H9 (cell line): Measurements from ENCODE around the gene TRIM9. TPM values are rescaled to one million over a fixed set of nuclear protein-coding genes. Genes with fewer than 3 reads are reported as not detected.

ENCODE experiments used
- DNase-seq: peaks from one replicate; pipeline ENCODE4 v3.0.0-alpha.2; 2017
- H2AFZ ChIP-seq: one replicate; pipeline ENCODE4 v1.6.1; 2013; ENCODE audit warnings: mild to moderate bottlenecking, low read length, control low read depth, moderate library complexity
- H2AK5ac ChIP-seq: 2 replicates; pipeline ENCODE4 v1.6.1; 2013; ENCODE audit warnings: low read length, control low read depth, mixed read lengths; ENCODE audit not compliant: insufficient read length
- H2BK120ac ChIP-seq: one replicate; pipeline ENCODE4 v1.6.1; 2013; ENCODE audit warnings: low read depth, mild to moderate bottlenecking, low read length, control low read depth, inconsistent platforms; ENCODE audit not compliant: poor library complexity, severe bottlenecking
- H2BK12ac ChIP-seq: 2 replicates; pipeline ENCODE4 v1.6.1; 2013; ENCODE audit warnings: low read length, control low read depth, mixed read lengths, low read depth; ENCODE audit not compliant: insufficient read length
- H2BK15ac ChIP-seq: 2 replicates; pipeline ENCODE4 v1.6.1; 2013; ENCODE audit warnings: low read depth, low read length, control low read depth
- H2BK20ac ChIP-seq: one replicate; pipeline ENCODE4 v1.6.1; 2013; ENCODE audit warnings: low read depth, mild to moderate bottlenecking, low read length, control low read depth, inconsistent platforms; ENCODE audit not compliant: poor library complexity, severe bottlenecking
- H2BK5ac ChIP-seq: 2 replicates; pipeline ENCODE4 v1.6.1; 2013; ENCODE audit warnings: low read length, control low read depth, mixed read lengths; ENCODE audit not compliant: insufficient read length
- H3K14ac ChIP-seq: 2 replicates; pipeline ENCODE4 v1.6.1; 2013; ENCODE audit warnings: low read length, control low read depth; ENCODE audit not compliant: insufficient read depth
- H3K18ac ChIP-seq: 2 replicates; pipeline ENCODE4 v1.6.1; 2013; ENCODE audit warnings: low read depth, mild to moderate bottlenecking, mixed read lengths, low read length, control low read depth; ENCODE audit not compliant: insufficient read length
- H3K23ac ChIP-seq: 2 replicates; pipeline ENCODE4 v1.6.1; 2013; ENCODE audit warnings: low read length, control low read depth, mixed read lengths, low read depth; ENCODE audit not compliant: insufficient read length
- H3K23me2 ChIP-seq: 2 replicates; pipeline ENCODE4 v1.6.1; 2013; ENCODE audit warnings: low read depth, mild to moderate bottlenecking, mixed read lengths, low read length, control low read depth; ENCODE audit not compliant: insufficient read length, poor library complexity, severe bottlenecking
- H3K27ac ChIP-seq: 2 replicates; pipeline ENCODE4 v1.5.1; 2013; ENCODE audit warnings: low read length, control low read depth, mixed read lengths, low read depth; ENCODE audit not compliant: insufficient read length
- H3K27me3 ChIP-seq: 2 replicates; pipeline ENCODE4 v1.6.1; 2013; ENCODE audit warnings: low read length, control low read depth, inconsistent platforms; ENCODE audit not compliant: insufficient read depth
- H3K4ac ChIP-seq: 2 replicates; pipeline ENCODE4 v1.6.1; 2013; ENCODE audit warnings: low read depth, mild to moderate bottlenecking, control low read depth, inconsistent platforms, low read length, moderate library complexity
- H3K4me1 ChIP-seq: 2 replicates; pipeline ENCODE4 v1.6.1; 2013; ENCODE audit warnings: low read length, control low read depth, inconsistent platforms; ENCODE audit not compliant: insufficient read depth
- H3K4me2 ChIP-seq: 2 replicates; pipeline ENCODE4 v1.6.1; 2013; ENCODE audit warnings: low read length, control low read depth, mixed read lengths; ENCODE audit not compliant: insufficient read length, insufficient read depth
- H3K56ac ChIP-seq: 2 replicates; pipeline ENCODE4 v1.6.1; 2013; ENCODE audit warnings: low read depth, mild to moderate bottlenecking, mixed read lengths, low read length, control low read depth; ENCODE audit not compliant: insufficient read length
- H3K79me1 ChIP-seq: 2 replicates; pipeline ENCODE4 v1.6.1; 2013; ENCODE audit warnings: low read depth, mild to moderate bottlenecking, moderate library complexity, low read length, control low read depth, inconsistent platforms; ENCODE audit not compliant: insufficient read depth, poor library complexity, severe bottlenecking
- H3K79me2 ChIP-seq: 2 replicates; pipeline ENCODE4 v1.6.1; 2013; ENCODE audit warnings: low read length, control low read depth, inconsistent platforms; ENCODE audit not compliant: insufficient read depth
- H3K9ac ChIP-seq: 2 replicates; pipeline ENCODE4 v1.6.1; 2013; ENCODE audit warnings: low read length, control low read depth, mixed read lengths; ENCODE audit not compliant: insufficient read length; ENCODE audit errors: extremely low read depth
- H3K9me3 ChIP-seq: one replicate; pipeline ENCODE4 v1.6.1; 2013; ENCODE audit warnings: low read depth, low read length, inconsistent platforms; ENCODE audit not compliant: control insufficient read depth
- H3T11ph ChIP-seq: one replicate; pipeline ENCODE4 v1.6.1; 2013; ENCODE audit warnings: mild to moderate bottlenecking, low read length, control low read depth, inconsistent platforms
- H4K20me1 ChIP-seq: one replicate; pipeline ENCODE4 v1.6.1; 2013; ENCODE audit not compliant: control insufficient read depth, insufficient read length, insufficient read depth
- H4K5ac ChIP-seq: 2 replicates; pipeline ENCODE4 v1.6.1; 2013; ENCODE audit warnings: low read depth, mild to moderate bottlenecking, mixed read lengths, low read length, control low read depth; ENCODE audit not compliant: insufficient read length
- H4K8ac ChIP-seq: replicated peaks from 2 replicates; pipeline ENCODE4 v1.6.1; 2013; ENCODE audit warnings: low read length, control low read depth, mixed read lengths, low read depth; ENCODE audit not compliant: insufficient read length
- H4K91ac ChIP-seq: 2 replicates; pipeline ENCODE4 v1.6.1; 2013; ENCODE audit warnings: low read depth, mild to moderate bottlenecking, moderate library complexity, mixed read lengths, low read length, control low read depth; ENCODE audit not compliant: insufficient read length
- H3K27ac Mint-ChIP-seq, 3 experiments: 2 replicates in 2 of 3; 3 replicates in 1 of 3; pipeline ENCODE4 v1.8.0; 2020 to 2021; ENCODE audit warnings: mixed read lengths in 3 of 3, mild to moderate bottlenecking in 1 of 3, moderate library complexity in 1 of 3
- H3K27me3 Mint-ChIP-seq: 2 replicates; pipeline ENCODE4 v1.8.0; 2021; ENCODE audit warnings: low read depth, mild to moderate bottlenecking, moderate library complexity, mixed read lengths
- H3K36me3 Mint-ChIP-seq, 3 experiments: 2 replicates in 2 of 3; 3 replicates in 1 of 3; pipeline ENCODE4 v1.8.0; 2020 to 2021; ENCODE audit warnings: low read depth in 3 of 3, mixed read lengths in 3 of 3; ENCODE audit not compliant: insufficient read depth in 1 of 3
- H3K4me1 Mint-ChIP-seq, 2 experiments: 2 replicates each; pipeline ENCODE4 v1.8.0; 2020; ENCODE audit warnings: mixed read lengths in 2 of 2
- H3K4me3 Mint-ChIP-seq, 2 experiments: 2 replicates in 1 of 2; 3 replicates in 1 of 2; pipeline ENCODE4 v1.8.0; 2020 to 2021; ENCODE audit warnings: mild to moderate bottlenecking in 2 of 2, mixed read lengths in 2 of 2, moderate library complexity in 1 of 2
- H3K9me3 Mint-ChIP-seq, 2 experiments: 2 replicates in 1 of 2; 3 replicates in 1 of 2; pipeline ENCODE4 v1.8.0; 2020; ENCODE audit warnings: mild to moderate bottlenecking in 2 of 2, mixed read lengths in 2 of 2, moderate library complexity in 1 of 2
- CTCF ChIP-seq: fragments of 200-600 bp; sonication (generic); conservative IDR thresholded peaks from 3 replicates; pipeline ENCODE4 v1.8.0; 2021; ENCODE audit warnings: antibody characterized with exemption, mild to moderate bottlenecking
- WGBS: extraction: QIAGEN DNeasy Blood & Tissue Kit; methylation state at CpG from one replicate; pipeline ENCODE4 v1.1.7; 2013; ENCODE audit warnings: missing lambda C conversion rate, low lambda C conversion rate, mixed read lengths; ENCODE audit not compliant: insufficient read length; ENCODE audit errors: extremely low coverage; 5-methylcytosine and 5-hydroxymethylcytosine counted together
- total RNA-seq: library from RNA; stranded (reverse); gene quantifications from 2 replicates; pipeline ENCODE4 v1.2.1, GENCODE V29; 2021

TRIM9 gene
- total RNA-seq, 1 experiment from 2014 or later: 0.98 TPM

GRCh38 chr14:50979941-50980850 is 114.7 kb downstream of the TRIM9 start:
- H3K27me3 Mint-ChIP-seq: peaks cover 3% of the 10 kb centered on the region
- Histone ChIP-seq H3K9me3 (no peaks in the 10 kb centered on the region), H3K27me3 (no peaks in the 10 kb centered on the region; the same call in 1 of the 2 replicates), H2BK12ac (no peak overlapping the region), H3K18ac (no peak overlapping the region), H4K20me1 (no peaks in the 10 kb centered on the region), H3K79me1 (no peaks in the 10 kb centered on the region), H3K4me1 (no peaks in the 10 kb centered on the region; the same call in 1 of the 2 replicates), H4K5ac (no peak overlapping the region), H3K4me2 (no peak overlapping the region), H4K91ac (no peak overlapping the region), H4K8ac (no peak overlapping the region), H2BK20ac (no peak overlapping the region), H2BK5ac (no peak overlapping the region), H2BK120ac (no peak overlapping the region), H3K14ac (no peak overlapping the region), H3T11ph (no peak overlapping the region), H3K27ac (no peak overlapping the region), H3K4ac (no peak overlapping the region), H2BK15ac (no peak overlapping the region), H3K56ac (no peak overlapping the region), H2AFZ (no peak overlapping the region), H3K79me2 (no peaks in the 10 kb centered on the region), H2AK5ac (no peak overlapping the region), H3K23me2 (no peaks in the 10 kb centered on the region), H3K9ac (no peak overlapping the region), H3K23ac (no peak overlapping the region)
- no peaks in the 10 kb centered on the region for H3K36me3 Mint-ChIP-seq
- peaks cover 20 to 25% of the 10 kb centered on the region in 2 experiments for H3K4me1 Mint-ChIP-seq
- no peak for DNase-seq
- no peak for TF ChIP-seq CTCF
- no peak overlapping the region for H3K27ac Mint-ChIP-seq
- no peak overlapping the region for H3K4me3 Mint-ChIP-seq
- no CpG with 5 or more reads among the region's 5 CpGs for WGBS
- H3K9me3 Mint-ChIP-seq: no peaks in the 10 kb centered on the region
